ENCODE data around the gene CHD5. TPM values are rescaled to one million over a fixed set of nuclear protein-coding genes. Genes with fewer than 3 reads are reported as not detected.

CHD5 gene
- total RNA-seq, 1 experiment from 2014 or later: 6.1 TPM

GRCh38 chr1:6168947-6169586, 11.1 kb downstream of the CHD5 start:
- TF ChIP-seq EZH2phosphoT487 (IDR thresholded peaks at IDR 0.05; ENCODE audit: borderline replicate concordance) (no peak), ATF3 (IDR thresholded peaks at IDR 0.05) (no peak), CEBPB (IDR thresholded peaks at IDR 0.05; ENCODE audit: low read depth) (no peak), SIN3A (IDR thresholded peaks at IDR 0.05; ENCODE audit: low read depth) (no peak), RAD21 (IDR thresholded peaks at IDR 0.05; ENCODE audit: low read depth) (no peak), YY1 (IDR thresholded peaks at IDR 0.05; ENCODE audit: extremely low read depth, insufficient replicate concordance, low read depth, low read length) (no peak), POLR2A (IDR thresholded peaks at IDR 0.05; ENCODE audit: borderline replicate concordance, extremely low read depth, insufficient read depth, insufficient read length) (no peak), EZH2 (IDR thresholded peaks at IDR 0.05) (no peak), REST (IDR thresholded peaks at IDR 0.05; ENCODE audit: low read depth) (no peak), CBX3 (IDR thresholded peaks at IDR 0.05; ENCODE audit: low read depth) (no peak), CTCF (IDR thresholded peaks at IDR 0.05 in 2 of 3, conservative IDR thresholded peaks at IDR 0.05 in 1 of 3; ENCODE audit: borderline replicate concordance in 1 of 3, insufficient read depth in 1 of 3, low read depth in 2 of 3, low read length in 2 of 3) (no peak)
- RAD21 ChIA-PET (ENCODE audit: low non-redundant PET in 1 of 2, low total read pairs in 2 of 2, uncharacterized antibody in 2 of 2, unreplicated experiment in 2 of 2): no interaction called here
- no peak for DNase-seq (ENCODE audit: low read depth, low spot score)
- ATAC-seq: no peak
- Histone ChIP-seq H2AFZ (ENCODE audit: low read depth, low read length, poor library complexity, severe bottlenecking) (no peak overlapping the region), H3K27me3 (ENCODE audit: insufficient read depth, low read length) (no peaks in the 10 kb centered on the region), H3K36me3 (ENCODE audit: control insufficient read depth in 1 of 2, insufficient read depth in 2 of 2, low read length in 2 of 2) (no peaks in the 10 kb centered on the region), H3K27ac (ENCODE audit: low read depth, low read length) (no peak overlapping the region), H3K79me2 (ENCODE audit: insufficient read depth, low read length) (no peaks in the 10 kb centered on the region), H4K20me1 (ENCODE audit: insufficient read depth) (no peaks in the 10 kb centered on the region), H3K9me3 (ENCODE audit: control insufficient read depth in 1 of 2, insufficient read depth in 1 of 2, low read depth in 1 of 2, low read length in 2 of 2) (no peaks in the 10 kb centered on the region), H3K9me2 (ENCODE audit: insufficient read depth) (no peaks in the 10 kb centered on the region), H3K9ac (ENCODE audit: low read length) (no peak overlapping the region), H3K4me1 (ENCODE audit: control insufficient read depth in 1 of 2, insufficient read depth in 2 of 2, low read length in 2 of 2) (no peaks in the 10 kb centered on the region), H3K4me2 (ENCODE audit: low read length) (no peak overlapping the region), H3K4me3 (replicated peaks in 1 of 2; ENCODE audit: low read depth in 1 of 2, low read length in 2 of 2) (no peak overlapping the region)
- CTCF ChIA-PET: interaction anchor here (1.2 kb wide), 1 partner anchor 60 kb away, joined by 4 read pairs; no protein-coding TSS in a partner anchor
- intact Hi-C loops (cut with micrococcal nuclease): no loop called here
- BruUV-seq (replicated peaks): no TSS peak
- POLR2A ChIA-PET: no interaction called here
